Activated naive CD8-positive, alpha-beta T cell treated with anti-CD3 and anti-CD28 coated beads for 36 hours (primary cell): ENCODE data around the gene CEBPB. TPM values are rescaled to one million over a fixed set of nuclear protein-coding genes. Genes with fewer than 3 reads are reported as not detected.

Experiments used
- DNase-seq: peaks from one replicate; pipeline ENCODE4 v3.0.0; 2021
- H3K27ac Mint-ChIP-seq: one replicate; pipeline ENCODE4 v1.8.0; 2022; ENCODE audit warnings: mild to moderate bottlenecking, moderate library complexity, mixed read lengths
- H3K27me3 Mint-ChIP-seq: one replicate; pipeline ENCODE4 v1.8.0; 2022; ENCODE audit warnings: mild to moderate bottlenecking, mixed read lengths
- H3K36me3 Mint-ChIP-seq: one replicate; pipeline ENCODE4 v1.8.0; 2021; ENCODE audit warnings: mild to moderate bottlenecking, mixed read lengths
- H3K4me1 Mint-ChIP-seq: one replicate; pipeline ENCODE4 v1.8.0; 2021; ENCODE audit warnings: mixed read lengths
- H3K4me3 Mint-ChIP-seq: one replicate; pipeline ENCODE4 v1.8.0; 2022; ENCODE audit warnings: mild to moderate bottlenecking, moderate library complexity, mixed read lengths
- H3K9me3 Mint-ChIP-seq: one replicate; pipeline ENCODE4 v1.8.0; 2022; ENCODE audit warnings: mixed read lengths
- total RNA-seq, 2 experiments: library from RNA; stranded (reverse); gene quantifications; one replicate each; pipeline ENCODE4 v1.2.3, GENCODE V29; 2021

CEBPB gene
- total RNA-seq, 2 experiments from 2014 or later = 36.4 to 37.7 TPM

- Mint-ChIP-seq H3K4me3 (no peak overlapping the region), H3K36me3 (no peaks in the 10 kb centered on the region), H3K27ac (no peak overlapping the region), H3K27me3 (peaks cover 5% of the 10 kb centered on the region), H3K9me3 (no peaks in the 10 kb centered on the region), H3K4me1 (peaks cover 6% of the 10 kb centered on the region)
- DNase-seq = no peak
Observed at GRCh38 chr20:50221501-50222308, 31.1 kb downstream of the CEBPB start.

- peaks cover 5% of the 10 kb centered on the region for H3K27me3 Mint-ChIP-seq
- no peak overlapping the region for H3K27ac Mint-ChIP-seq
- H3K9me3 Mint-ChIP-seq = no peaks in the 10 kb centered on the region
- peaks cover 13% of the 10 kb centered on the region for H3K4me1 Mint-ChIP-seq
- no peaks in the 10 kb centered on the region for H3K36me3 Mint-ChIP-seq
- no peak for DNase-seq
- H3K4me3 Mint-ChIP-seq = no peak overlapping the region
Observed at GRCh38 chr20:50222309-50223038, 31.8 kb downstream of the CEBPB start.

- Mint-ChIP-seq H3K27me3 (peaks cover 5% of the 10 kb centered on the region), H3K27ac (no peak overlapping the region), H3K4me1 (peaks cover 15% of the 10 kb centered on the region), H3K36me3 (no peaks in the 10 kb centered on the region), H3K4me3 (no peak overlapping the region), H3K9me3 (no peaks in the 10 kb centered on the region)
- no peak for DNase-seq
Observed at GRCh38 chr20:50223039-50224005, 32.7 kb downstream of the CEBPB start.

GRCh38 chr20:50224052-50224451 is 33.4 kb downstream of the CEBPB start:
- H3K9me3 Mint-ChIP-seq = no peaks in the 10 kb centered on the region
- H3K36me3 Mint-ChIP-seq = no peaks in the 10 kb centered on the region
- peaks cover 5% of the 10 kb centered on the region for H3K27me3 Mint-ChIP-seq
- no peak overlapping the region for H3K4me3 Mint-ChIP-seq
- no peak for DNase-seq
- H3K27ac Mint-ChIP-seq = no peak overlapping the region
- H3K4me1 Mint-ChIP-seq = peaks cover 15% of the 10 kb centered on the region

GRCh38 chr20:50224531-50225255 is 34.1 kb downstream of the CEBPB start:
- peaks cover 15% of the 10 kb centered on the region for H3K4me1 Mint-ChIP-seq
- H3K27me3 Mint-ChIP-seq = peaks cover 1% of the 10 kb centered on the region
- no peak overlapping the region for H3K4me3 Mint-ChIP-seq
- no peaks in the 10 kb centered on the region for H3K9me3 Mint-ChIP-seq
- DNase-seq = no peak
- no peaks in the 10 kb centered on the region for H3K36me3 Mint-ChIP-seq
- H3K27ac Mint-ChIP-seq = no peak overlapping the region

GRCh38 chr20:50226093-50226974 is 35.7 kb downstream of the CEBPB start:
- Mint-ChIP-seq H3K36me3 (no peaks in the 10 kb centered on the region), H3K9me3 (no peaks in the 10 kb centered on the region), H3K27ac (peak overlapping the region; percentile 68), H3K4me3 (no peak overlapping the region), H3K27me3 (no peaks in the 10 kb centered on the region), H3K4me1 (peaks cover 15% of the 10 kb centered on the region)
- DNase-seq = peak; percentile 45

- H3K9me3 Mint-ChIP-seq = no peaks in the 10 kb centered on the region
- H3K27ac Mint-ChIP-seq = no peak overlapping the region
- no peak for DNase-seq
- H3K4me3 Mint-ChIP-seq = no peak overlapping the region
- H3K36me3 Mint-ChIP-seq = no peaks in the 10 kb centered on the region
- H3K4me1 Mint-ChIP-seq = peaks cover 15% of the 10 kb centered on the region
- no peaks in the 10 kb centered on the region for H3K27me3 Mint-ChIP-seq
Observed at GRCh38 chr20:50227506-50227905, 36.9 kb downstream of the CEBPB start.

GRCh38 chr20:50229156-50229607 is 38.6 kb downstream of the CEBPB start:
- no peaks in the 10 kb centered on the region for H3K36me3 Mint-ChIP-seq
- H3K4me1 Mint-ChIP-seq = peaks cover 15% of the 10 kb centered on the region
- H3K4me3 Mint-ChIP-seq = no peak overlapping the region
- no peak for DNase-seq
- no peak overlapping the region for H3K27ac Mint-ChIP-seq
- H3K9me3 Mint-ChIP-seq = no peaks in the 10 kb centered on the region
- H3K27me3 Mint-ChIP-seq = no peaks in the 10 kb centered on the region

- Mint-ChIP-seq H3K9me3 (no peaks in the 10 kb centered on the region), H3K4me3 (no peak overlapping the region), H3K36me3 (no peaks in the 10 kb centered on the region), H3K27me3 (no peaks in the 10 kb centered on the region), H3K4me1 (peaks cover 15% of the 10 kb centered on the region), H3K27ac (no peak overlapping the region)
- no peak for DNase-seq
Observed at GRCh38 chr20:50230184-50230583, 39.6 kb downstream of the CEBPB start.

GRCh38 chr20:50230871-50231560 is 40.4 kb downstream of the CEBPB start:
- Mint-ChIP-seq H3K36me3 (no peaks in the 10 kb centered on the region), H3K4me1 (peaks cover 16% of the 10 kb centered on the region), H3K27ac (no peak overlapping the region), H3K4me3 (no peak overlapping the region), H3K27me3 (no peaks in the 10 kb centered on the region), H3K9me3 (no peaks in the 10 kb centered on the region)
- no peak for DNase-seq

GRCh38 chr20:50231854-50232253 is 41.2 kb downstream of the CEBPB start:
- Mint-ChIP-seq H3K36me3 (no peaks in the 10 kb centered on the region), H3K4me3 (no peak overlapping the region), H3K4me1 (peaks cover 9% of the 10 kb centered on the region), H3K27me3 (no peaks in the 10 kb centered on the region), H3K9me3 (no peaks in the 10 kb centered on the region), H3K27ac (no peak overlapping the region)
- no peak for DNase-seq

GRCh38 chr20:50232651-50233324 is 42.2 kb downstream of the CEBPB start:
- Mint-ChIP-seq H3K27ac (no peak overlapping the region), H3K27me3 (no peaks in the 10 kb centered on the region), H3K4me1 (peaks cover 2% of the 10 kb centered on the region), H3K9me3 (no peaks in the 10 kb centered on the region), H3K36me3 (no peaks in the 10 kb centered on the region), H3K4me3 (no peak overlapping the region)
- no peak for DNase-seq
